CD4-positive, alpha-beta T cell treated with Interleukin-6 at 100 ng/mL for 8 hours (primary cell): ENCODE data around the gene CHST5.
"Not testable (repeated sequence)": the region's sequence is repeated elsewhere in the genome, so short reads cannot be mapped to it uniquely, and the experiment has no call there.

Source experiments
- DNase-seq: peaks from one replicate; pipeline ENCODE4 v3.0.0-alpha.2; 2020; ENCODE audit warnings: mixed read lengths, low spot score

The CHST5 gene

DNA sequence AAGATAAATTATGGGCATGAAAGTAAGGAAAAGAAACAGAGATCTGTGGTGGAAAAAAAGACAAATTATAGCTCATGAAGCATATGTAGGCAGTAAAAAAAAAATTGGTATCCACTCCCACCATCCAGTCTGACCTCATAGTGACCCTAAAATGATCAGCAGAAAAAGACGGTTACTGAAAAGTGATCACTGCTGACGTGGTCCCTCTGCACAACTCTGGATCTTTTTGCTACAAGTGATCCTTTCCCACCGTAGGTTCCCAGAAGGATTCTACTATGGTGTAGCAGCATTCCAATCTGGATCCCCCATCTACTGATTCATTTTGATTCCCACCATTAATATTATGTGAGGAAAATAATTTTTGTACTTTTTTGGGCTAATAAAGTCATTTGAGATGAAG, 29.8 kb downstream of the CHST5 start:
- no peak for DNase-seq

DNA sequence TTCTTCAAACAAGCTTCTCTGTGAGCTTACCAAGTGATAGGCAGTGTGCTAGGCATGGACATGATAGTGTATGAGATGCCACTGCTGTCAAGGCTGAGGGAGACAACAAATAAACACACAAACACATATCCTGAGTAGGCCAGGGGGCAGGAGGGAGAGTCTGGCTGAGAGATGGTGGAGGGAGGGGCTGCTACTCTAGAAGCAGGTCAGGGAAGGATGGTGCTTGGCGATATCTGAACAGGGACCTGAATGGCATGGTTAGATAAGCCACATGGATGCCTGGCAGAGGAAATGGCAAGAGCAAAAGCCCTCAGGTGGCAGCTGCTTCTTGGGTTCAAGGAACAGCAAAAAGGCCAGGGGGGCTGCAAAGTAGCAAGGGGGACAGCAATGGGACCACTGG, 32.1 kb downstream of the CHST5 start:
- DNase-seq: no peak

DNA sequence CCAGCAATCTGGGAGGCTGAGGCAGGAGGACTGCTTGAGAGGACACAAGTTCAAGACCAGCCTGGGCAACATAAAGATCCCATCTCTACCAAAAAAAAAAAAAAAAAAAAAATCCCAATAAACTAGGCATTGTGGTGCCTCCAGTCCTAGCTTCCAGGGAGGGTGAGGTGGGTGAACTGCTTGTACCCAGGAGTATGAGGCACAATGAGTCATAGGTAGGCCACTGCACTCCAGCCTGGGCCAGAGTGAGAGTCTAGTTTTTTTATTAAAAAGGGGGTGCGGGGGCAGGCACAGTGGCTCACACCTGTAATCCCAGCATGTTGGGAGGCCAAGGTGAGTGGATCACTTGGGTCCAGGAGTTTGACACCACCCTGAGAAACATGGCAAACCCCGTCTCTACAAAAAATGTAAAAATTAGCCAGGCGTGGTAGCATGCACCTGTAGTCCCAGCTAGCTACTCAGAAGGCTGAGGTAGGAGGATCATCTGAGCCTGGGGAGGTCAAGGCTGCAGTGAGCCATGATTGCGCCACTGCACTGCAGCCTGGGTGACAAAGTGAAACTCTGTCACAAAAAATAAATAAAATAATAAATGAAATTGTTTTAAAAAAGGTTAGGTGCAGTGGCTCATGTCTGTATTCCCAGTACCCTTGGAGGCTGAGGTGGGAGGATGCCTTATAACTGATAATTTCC, 32.8 kb downstream of the CHST5 start:
- no peak for DNase-seq

DNA sequence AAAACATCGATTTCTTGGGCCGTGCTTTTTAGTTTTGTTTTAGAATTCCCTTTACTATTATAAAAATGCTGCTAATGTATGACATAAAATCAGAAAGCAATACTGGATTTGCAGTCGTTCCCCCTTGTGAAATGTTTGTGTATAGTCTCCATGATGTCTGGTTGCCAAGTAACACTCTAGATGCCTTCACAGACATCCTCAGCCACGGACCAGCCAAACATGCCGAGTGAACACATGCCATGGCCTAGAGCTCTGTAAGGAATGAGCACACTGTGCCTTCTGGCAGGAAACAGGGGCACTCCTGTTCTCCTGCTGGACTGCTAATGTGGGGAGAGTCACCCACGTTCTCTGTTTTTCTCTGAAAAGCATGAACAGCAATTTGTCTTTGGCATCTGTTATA, 34.1 kb downstream of the CHST5 start:
- not testable (repeated sequence) for DNase-seq

DNA sequence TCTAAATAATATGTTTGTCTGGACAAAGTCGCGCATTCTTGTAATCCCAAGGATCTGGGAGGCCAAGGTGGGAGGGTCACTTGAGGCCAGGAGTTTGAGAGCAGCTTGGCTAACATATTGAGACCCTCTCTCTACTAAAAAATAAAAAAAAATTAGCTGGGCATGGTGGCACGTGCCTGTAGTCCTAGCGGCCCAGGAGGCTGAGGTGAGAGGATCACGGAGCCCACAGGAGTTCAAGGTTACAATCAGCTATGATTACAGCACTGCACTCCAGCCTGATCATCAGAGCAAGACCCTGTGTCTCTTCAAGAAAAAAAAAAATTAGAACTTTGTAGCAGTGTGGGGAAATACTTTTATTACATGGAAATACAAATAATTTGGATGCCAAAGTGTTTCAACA, 34.5 kb downstream of the CHST5 start:
- no peak for DNase-seq

DNA sequence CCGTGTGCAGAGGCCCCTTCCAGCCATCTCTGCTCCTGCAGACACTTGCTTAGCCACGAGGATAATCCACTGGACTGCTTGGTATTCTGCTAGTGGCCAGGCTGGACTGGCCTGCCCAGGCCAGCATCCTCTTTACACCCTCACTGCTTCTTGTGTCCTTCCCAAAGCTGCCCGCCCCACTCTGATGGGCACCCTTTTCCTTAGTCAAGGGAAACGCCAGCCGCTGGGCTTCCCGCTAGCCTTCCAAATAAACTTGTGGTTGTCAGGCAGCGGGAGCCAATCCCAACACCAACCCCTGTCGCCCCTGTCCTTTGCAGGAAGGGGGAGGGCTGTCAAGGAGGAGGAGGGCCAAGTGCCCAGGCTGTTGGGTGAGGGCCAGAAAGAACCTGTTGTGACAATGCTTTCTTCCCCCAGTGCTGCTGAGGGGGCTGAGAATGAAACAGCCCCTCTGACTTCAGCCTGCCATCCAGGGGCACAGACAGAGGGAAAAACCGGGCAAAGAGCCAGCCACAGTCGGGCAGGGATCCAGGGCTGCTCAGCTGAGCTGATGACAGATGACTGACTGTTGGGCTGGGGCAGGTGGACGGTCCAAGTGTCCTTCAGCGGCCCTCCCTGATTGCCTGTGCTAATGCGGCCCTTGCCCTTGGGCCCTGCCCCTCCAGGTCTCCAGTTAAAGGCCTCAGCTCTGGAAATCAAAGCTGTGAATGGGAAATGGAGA, 37.1 kb downstream of the CHST5 start:
- not testable (repeated sequence) for DNase-seq

DNA sequence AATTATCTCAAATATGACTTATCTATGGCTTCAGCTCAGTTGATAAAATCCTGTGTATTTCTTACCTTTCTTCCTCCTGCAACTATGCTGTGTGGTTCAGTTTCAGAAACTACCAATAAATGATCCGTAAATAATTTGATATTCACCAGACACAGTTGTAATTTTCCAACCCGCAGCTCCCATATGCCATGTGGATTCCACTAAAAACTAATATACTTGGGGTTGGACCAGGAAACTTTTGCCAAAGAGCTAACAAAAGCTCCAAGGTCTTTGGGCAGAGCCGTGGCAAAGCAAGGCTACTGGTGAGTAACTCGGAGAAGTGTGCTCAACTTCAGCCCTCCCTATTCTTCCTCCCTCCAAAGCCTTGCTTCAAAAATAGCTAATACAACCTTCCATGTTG, 38.4 kb downstream of the CHST5 start:
- DNase-seq: no peak

DNA sequence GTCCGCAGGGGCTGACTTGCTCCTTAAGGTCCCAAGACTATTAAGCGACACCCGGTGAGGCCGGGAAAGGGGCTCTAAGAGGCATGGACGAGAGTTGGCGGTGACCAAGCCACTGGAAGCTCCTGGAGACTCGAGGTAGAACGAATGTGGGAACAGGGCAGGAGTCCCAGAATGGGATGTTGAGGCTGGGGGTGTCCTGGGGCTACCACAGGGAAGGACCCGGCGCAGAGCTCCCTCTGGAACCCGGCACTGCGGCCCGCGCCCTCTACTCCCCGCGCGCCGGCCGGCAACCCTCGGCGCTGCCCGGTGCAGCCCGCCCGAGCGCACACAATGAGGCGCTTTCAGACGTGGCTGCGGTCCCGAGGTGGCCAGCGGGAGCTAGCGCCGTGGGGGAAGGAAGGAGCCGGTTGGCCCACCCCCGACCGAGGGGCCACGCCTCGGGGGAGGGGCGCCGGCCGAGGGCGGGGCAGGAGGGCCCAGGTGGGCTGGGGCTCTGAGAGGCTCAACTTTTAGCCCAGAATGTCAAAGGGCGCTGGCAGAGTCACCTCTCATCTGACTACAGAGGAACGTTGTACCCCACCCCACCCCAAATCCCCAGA, 40.7 kb downstream of the CHST5 start, which contains the start of gene CHST6:
TSS of gene CHST6 (minus strand) at position 366 of the 599 bp plus-strand sequence. CDS start 15,613 bp downstream, outside the sequence.
- no peak for DNase-seq

DNA sequence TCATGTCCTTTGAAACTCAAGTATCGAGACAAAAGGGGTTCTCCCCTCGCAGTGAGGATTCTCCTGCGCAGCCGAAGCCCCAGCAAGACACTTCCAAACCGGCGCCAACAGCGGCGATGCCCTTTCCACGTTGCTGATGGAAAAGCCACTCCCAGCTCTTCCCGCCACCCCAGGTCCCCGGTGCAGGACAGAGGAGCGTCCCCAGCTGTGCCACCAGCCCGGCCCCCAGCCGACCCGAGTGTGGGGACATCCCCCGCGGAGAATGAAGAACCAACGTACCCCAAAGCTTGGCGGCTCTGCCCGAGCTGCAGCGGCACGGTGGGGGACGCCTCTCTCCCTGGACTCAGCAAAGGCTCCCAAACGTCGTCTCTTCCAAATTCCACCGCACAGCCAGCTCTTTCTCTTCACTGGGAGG, 41.2 kb downstream of the CHST5 start:
- DNase-seq: no peak

DNA sequence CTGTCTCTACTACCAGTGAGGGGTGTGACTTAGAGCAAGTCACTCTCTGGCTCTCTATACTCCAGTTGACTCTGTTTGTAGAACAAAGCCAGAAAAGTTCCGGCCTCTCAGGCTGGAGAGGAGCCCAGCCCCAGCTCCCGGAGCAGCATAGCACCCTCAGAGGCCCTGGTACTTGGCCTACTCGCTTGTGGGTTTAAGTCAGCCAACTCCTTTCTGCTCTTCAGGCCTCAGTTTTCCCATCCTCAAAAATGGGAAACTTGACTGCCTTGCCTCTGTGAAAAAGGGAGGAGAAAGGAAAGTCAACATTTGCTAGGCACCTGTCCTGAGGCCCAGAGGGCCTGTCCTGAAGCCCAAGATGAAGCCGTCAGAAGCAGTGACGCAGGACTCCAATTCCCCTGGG, 41.7 kb downstream of the CHST5 start:
- no peak for DNase-seq

DNA sequence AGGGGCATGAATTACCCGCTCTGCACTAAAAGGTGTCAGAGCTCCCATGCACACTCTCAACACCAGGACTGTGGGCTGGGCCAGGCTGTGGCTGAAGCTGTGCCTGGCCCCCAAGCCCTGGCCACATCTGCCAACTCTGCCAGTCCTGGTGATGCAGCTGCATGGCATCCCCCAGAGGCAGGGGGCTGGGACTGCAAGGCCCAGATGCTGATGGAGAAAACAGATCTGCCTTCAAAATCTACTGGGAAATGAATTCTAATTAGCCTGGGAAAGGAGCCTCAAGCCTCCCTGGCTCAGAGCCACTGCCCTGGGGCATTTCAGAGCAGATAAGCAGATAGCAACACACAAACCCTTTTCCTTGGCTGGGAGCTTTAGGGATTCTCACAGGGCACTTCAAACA, 44.0 kb downstream of the CHST5 start:
- DNase-seq: no peak

DNA sequence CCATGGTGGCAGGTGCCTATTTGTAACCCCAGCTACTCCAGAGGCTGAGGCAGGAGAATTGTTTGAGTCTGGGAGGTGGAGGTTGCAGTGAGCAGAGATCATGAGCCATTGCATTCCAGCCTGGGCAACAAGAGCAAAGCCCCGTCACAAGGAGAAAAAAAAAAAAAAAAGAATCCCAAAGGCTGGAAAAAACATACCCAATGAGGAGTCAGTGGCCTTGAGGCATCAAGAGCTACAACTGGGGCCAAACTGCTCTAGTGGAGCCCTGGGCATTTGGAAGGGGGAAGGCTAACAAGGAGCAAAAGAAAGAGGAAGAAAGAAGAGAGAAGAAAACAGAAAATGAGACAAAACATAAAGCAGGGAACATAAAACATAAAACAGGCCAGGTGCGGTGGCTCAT, 47.6 kb downstream of the CHST5 start:
- no peak for DNase-seq

DNA sequence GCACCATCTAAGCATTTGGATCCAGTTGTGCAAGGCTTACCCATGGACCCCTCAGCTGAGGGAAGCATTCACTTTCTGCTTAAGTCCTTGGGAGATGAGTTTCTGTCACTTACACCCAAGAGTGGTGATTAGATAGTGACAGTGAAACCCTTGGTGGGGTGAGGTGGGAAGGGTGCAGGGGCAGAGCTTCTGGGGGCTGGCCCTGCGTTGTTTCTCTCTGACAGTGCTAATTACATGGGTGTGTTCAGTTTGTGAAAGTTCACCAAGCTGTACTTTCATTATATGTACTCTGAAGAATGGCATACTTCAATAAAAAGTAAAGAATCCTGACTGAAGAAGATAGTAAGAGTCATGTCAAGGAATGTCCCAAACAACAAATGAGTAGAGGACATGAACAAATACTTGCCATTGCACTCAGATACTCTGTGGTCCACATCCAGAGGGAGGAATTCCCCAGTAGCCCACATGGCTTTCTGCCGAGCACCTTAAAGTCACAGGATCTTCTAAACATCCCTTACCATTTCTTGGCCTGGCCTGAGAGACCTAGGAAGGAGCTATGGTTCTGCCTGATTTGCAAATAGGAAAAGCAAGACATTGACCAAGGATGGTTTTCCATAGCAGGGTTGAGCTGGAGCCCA, 49.1 kb downstream of the CHST5 start:
- DNase-seq: no peak

DNA sequence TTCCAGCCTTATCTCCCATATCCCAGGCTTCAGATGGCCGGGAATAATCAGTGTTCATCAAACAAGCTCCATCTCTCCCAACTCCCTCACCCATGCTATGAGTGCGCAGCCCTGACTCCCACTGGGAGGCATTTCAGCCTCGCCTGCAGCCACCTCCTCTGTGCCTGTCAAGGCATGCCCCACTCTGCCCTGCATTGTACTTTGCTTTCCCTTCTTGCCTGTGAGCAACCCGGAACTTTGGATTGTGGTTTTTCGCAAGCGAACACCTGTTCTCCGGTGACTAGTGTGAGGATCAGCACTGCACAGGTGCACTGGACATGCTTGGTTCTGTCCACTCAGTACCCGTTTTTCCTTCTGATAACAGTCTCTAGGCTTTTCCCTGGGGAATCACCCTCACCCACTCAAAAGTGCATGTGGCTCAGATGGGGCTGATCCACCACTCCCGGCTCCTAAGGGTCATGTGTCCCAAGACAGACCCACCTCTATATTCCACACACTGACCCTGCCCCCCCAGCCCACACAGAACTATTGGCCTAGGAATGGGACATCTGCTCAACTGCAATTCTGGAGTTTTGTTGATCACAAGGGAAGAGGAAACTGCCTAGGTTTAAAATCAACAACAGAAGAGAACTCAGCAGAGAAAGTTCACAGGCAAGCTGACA, 49.8 kb downstream of the CHST5 start:
- DNase-seq: no peak

DNA sequence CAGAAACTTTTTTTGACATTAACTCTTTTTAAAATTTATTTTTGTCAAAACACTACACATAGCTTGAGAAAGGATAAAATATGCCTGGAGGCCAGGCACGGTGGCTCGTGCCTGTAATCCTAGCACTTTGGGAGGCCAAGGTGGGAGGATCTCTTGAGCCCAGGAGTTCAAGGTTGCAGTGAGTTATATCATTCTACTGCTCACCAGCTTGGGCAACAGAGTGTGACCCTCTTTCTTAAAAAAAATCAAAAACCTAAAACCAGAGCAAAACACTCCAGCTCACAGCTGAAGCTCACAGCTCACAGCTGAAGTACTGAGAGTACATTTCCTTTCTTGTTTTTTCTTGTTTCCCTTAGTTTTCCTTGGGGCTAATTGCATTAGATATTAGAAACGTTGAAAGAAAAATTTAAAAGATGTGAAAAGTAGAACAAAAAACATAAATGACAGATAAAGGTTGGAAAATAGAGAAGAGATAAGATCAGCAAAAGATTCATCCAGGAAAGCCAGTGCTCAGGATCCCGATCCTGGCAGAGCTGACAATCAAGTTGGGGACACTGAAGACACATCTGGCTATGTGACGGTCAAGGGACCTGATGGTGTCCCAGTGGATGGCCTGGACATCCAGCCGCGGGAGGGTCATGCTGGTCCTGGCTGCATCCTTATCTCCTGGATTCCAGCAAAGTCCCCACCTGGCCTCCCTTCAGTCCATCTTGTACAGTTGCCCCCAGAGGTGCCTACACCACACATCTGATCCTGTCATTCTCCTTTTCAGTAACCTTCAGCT, 50.5 kb downstream of the CHST5 start:
- no peak for DNase-seq

DNA sequence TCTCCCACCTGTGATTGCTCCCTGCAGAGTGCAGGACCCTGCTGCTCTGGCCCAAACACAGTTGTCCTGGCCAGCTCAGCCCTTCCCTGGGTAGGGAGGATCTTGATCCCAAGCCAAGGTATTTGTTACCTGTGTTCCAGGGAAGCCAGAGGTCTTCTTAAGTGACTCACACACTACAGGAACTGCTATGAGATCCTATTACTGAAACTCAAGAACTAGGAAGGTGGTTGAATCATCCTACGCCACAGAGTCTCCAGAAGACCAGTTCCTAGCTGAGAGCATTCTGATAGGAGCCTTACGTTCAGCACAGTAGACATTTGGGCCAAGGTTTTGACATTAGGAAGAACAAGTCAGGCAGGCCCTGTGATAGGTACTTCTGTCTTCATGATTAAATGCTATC, 52.7 kb downstream of the CHST5 start:
- no peak for DNase-seq

DNA sequence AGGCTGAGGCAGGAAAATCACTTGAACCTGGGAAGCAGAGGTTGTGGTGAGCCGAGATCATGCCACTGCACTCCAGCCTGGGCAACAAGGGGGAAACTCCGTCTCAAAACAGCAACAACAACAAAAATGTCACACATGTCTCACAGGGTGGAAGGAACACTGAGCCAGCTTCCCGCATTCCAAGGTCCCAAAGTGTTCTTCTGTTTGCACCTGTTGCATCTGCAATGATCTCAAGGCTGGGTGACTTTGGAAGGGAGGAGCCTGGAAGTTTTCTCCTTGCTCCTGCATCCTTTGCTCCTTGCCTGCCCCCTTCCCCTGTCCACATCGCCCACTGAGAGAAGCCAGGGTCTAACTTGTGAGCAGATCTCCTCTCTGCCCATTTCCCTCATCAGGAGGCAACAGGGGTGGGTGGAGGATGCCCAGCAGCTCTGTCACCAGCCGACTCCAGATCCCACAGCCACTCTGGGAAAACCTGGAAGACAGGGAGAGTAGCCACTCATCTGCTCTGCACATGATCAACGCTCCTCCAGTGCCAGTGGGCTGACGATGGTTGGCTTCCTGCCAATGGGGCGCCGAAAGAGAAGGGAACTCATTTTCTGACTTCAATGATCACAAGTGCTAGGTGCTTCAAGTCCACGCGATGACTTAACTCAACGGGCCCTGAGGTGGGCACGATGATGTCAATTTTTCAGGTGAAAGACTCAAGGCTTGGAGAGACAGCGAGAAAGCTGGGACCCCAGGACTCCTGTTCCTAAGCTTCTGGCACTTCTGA, 53.3 kb downstream of the CHST5 start:
- DNase-seq: no peak

DNA sequence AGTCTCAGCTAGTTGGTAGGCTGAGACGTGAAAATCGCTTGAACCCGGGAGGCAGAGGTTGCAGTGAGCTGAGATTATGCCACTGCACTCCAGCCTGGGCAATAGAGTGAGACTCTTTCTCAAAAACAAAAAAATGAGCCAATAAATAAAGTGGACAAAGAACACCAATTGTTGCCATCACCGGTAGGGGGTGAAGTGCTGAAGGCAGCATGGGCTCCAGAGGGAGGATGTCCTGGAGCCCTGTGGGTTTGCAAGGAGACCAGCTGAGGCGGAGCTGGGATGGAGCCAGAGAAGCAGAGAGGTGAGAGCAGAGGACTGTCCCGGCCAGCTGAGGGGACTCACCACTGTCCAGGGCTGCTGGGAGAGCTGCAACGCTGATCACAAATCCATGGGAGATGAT, 54.4 kb downstream of the CHST5 start:
- no peak for DNase-seq

DNA sequence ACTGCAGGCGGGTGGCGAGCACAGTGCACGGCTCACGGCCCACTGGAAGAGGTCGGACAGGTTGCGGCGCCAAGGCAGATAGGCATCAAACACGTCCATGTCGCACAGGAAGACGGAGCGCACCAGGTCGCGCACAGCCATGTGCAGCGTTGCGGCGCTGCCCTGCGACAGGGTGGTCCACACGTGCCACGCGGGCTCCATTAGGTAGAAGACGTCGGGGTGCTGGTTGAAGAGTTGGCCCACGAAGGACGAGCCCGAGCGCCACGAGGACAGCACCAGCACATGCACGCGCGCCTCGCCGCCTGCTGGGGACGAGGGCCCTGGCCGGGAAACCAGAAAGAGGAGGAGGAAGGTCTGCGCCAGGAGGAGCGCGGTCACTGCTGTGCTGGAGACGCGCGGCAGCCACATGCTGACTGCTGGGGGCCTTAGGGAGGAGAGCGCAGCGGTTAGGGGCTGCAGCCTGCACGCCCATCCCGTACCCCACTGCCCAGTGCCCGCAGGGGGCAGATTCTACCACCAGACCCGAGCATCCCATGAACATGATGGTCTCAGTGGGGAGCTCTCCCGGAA, 56.4 kb downstream of the CHST5 start:
- DNase-seq: no peak
